Testis (tissue), 3 donors: Measurements from ENCODE around the gene PJVK. TPM values are rescaled to one million over a fixed set of nuclear protein-coding genes. Genes with fewer than 3 reads are reported as not detected.
"Not testable (repeated sequence)": the region's sequence is repeated elsewhere in the genome, so short reads cannot be mapped to it uniquely, and the experiment has no call there.

ENCODE experiments used
- DNase-seq: peaks from one replicate; pipeline ENCODE4 v3.0.0-alpha.2; 2019
- H3K27ac ChIP-seq, 2 donors: fragments of 200-600 bp; sonication (generic); one replicate each; pipeline ENCODE4 v1.5.1; 2019
- H3K27me3 ChIP-seq: fragments of 200-600 bp; sonication (generic); one replicate; pipeline ENCODE4 v1.5.1; 2019
- H3K36me3 ChIP-seq: fragments of 200-600 bp; sonication (generic); one replicate; pipeline ENCODE4 v1.5.1; 2017; ENCODE audit warnings: low read depth; ENCODE audit errors: missing control alignments
- H3K4me1 ChIP-seq: fragments of 200-600 bp; sonication (generic); one replicate; pipeline ENCODE4 v1.5.1; 2019
- H3K4me3 ChIP-seq, 2 donors: fragments of 200-600 bp; sonication (generic); one replicate each; pipeline ENCODE4 v1.5.1; 2017 to 2019
- H3K9me3 ChIP-seq: fragments of 200-600 bp; sonication (generic); one replicate; pipeline ENCODE4 v1.5.1; 2017
- CTCF ChIP-seq, 3 experiments: fragments of 450-650 bp in 2 of 3; fragments of 200-600 bp in 1 of 3; sonication (generic) in 1 of 3; IDR thresholded peaks; one replicate each; pipeline ENCODE4 v1.5.1; 2016 to 2019; ENCODE audit warnings: antibody characterized with exemption in 3 of 3, mild to moderate bottlenecking in 2 of 3, moderate library complexity in 1 of 3
- POLR2A ChIP-seq: fragments of 450-650 bp; IDR thresholded peaks from one replicate; pipeline ENCODE4 v1.6.1; 2017; ENCODE audit warnings: antibody characterized with exemption, mild to moderate bottlenecking, moderate library complexity
- WGBS, 2 donors: methylation state at CpG; one replicate each; pipeline ENCODE4 v1.1.5; 2018; 5-methylcytosine and 5-hydroxymethylcytosine counted together
- intact Hi-C: fragments of 100-400 bp; cut with DNase I; formaldehyde crosslinking; loops from one replicate; pipeline ENCODE4 v1.15.1; 2023; ENCODE audit warnings: low total_unique reads
- polyA plus RNA-seq: library from polyadenylated mRNA; stranded (reverse); fragments of 350-450 nt; fragmentation: Illumina TruSeq; extraction: RNeasy Lipid Tissue Mini Kit (QIAGEN cat#74804); gene quantifications from one replicate; pipeline ENCODE4 v1.2.3, GENCODE V29; 2014; ENCODE audit warnings: low read depth, low replicate concordance; ENCODE audit not compliant: insufficient read depth
- total RNA-seq, 2 donors: library from RNA; depleted of rRNA; stranded (reverse); fragments of >200 nt; gene quantifications; one replicate each; pipeline ENCODE4 v1.2.3, GENCODE V29; 2016

PJVK gene
- total and polyA plus RNA-seq, 3 donors from 2014 or later: 20.6 to 61.3 (median 31.7) TPM

- H3K4me3 ChIP-seq: no peak overlapping the region
- intact Hi-C loops: no loop called here
- no peaks in the 10 kb centered on the region for H3K4me1 ChIP-seq
- H3K27ac ChIP-seq: no peak overlapping the region
- no peaks in the 10 kb centered on the region for H3K27me3 ChIP-seq
- no peaks in the 10 kb centered on the region for H3K9me3 ChIP-seq
- no peaks in the 10 kb centered on the region for H3K36me3 ChIP-seq
- no peak for DNase-seq
- WGBS, 2 donors: 90 to 94% methylated on average over 3 of the region's 3 CpGs
- TF ChIP-seq POLR2A (no peak), CTCF (IDR thresholded peaks at IDR 0.05) (no peak)
Observed at GRCh38 chr2:178422097-178422496, 29.1 kb upstream of the PJVK start.

GRCh38 chr2:178423746-178424145 is 27.4 kb upstream of the PJVK start:
- intact Hi-C loops, H3K27ac ChIP-seq, H3K9me3 ChIP-seq, H3K4me3 ChIP-seq, H3K36me3 ChIP-seq, H3K4me1 ChIP-seq, DNase-seq, H3K27me3 ChIP-seq: not testable (repeated sequence)
- WGBS, 2 donors: 91% methylated on average over 5 of the region's 5 CpGs

GRCh38 chr2:178425255-178425827 is 25.8 kb upstream of the PJVK start:
- TF ChIP-seq POLR2A (no peak), CTCF (IDR thresholded peaks at IDR 0.05) (no peak)
- H3K4me3 ChIP-seq: no peak overlapping the region
- H3K36me3 ChIP-seq: no peaks in the 10 kb centered on the region
- no peaks in the 10 kb centered on the region for H3K9me3 ChIP-seq
- intact Hi-C loops: no loop called here
- DNase-seq: no peak
- 93 to 98% methylated on average over 4 of the region's 4 CpGs for WGBS, 2 donors
- no peak overlapping the region for H3K27ac ChIP-seq
- no peaks in the 10 kb centered on the region for H3K27me3 ChIP-seq
- H3K4me1 ChIP-seq: no peaks in the 10 kb centered on the region

- TF ChIP-seq POLR2A (no peak), CTCF (IDR thresholded peaks at IDR 0.05) (no peak)
- intact Hi-C loops: no loop called here
Observed at GRCh38 chr2:178426388-178426787, 24.8 kb upstream of the PJVK start.

GRCh38 chr2:178427458-178427857 is 23.7 kb upstream of the PJVK start:
- intact Hi-C loops: no loop called here
- TF ChIP-seq POLR2A (no peak), CTCF (IDR thresholded peaks at IDR 0.05) (no peak)
- Histone ChIP-seq H3K4me3 (no peak overlapping the region), H3K27ac (no peak overlapping the region), H3K27me3 (no peaks in the 10 kb centered on the region), H3K4me1 (no peaks in the 10 kb centered on the region), H3K9me3 (no peaks in the 10 kb centered on the region), H3K36me3 (no peaks in the 10 kb centered on the region)
- DNase-seq: no peak
- 87 to 92% methylated on average over 2 of the region's 2 CpGs for WGBS, 2 donors

More at GRCh38 chr2:178426388-178426787, 24.8 kb upstream of the PJVK start:
- no peak for DNase-seq
- Histone ChIP-seq H3K9me3 (no peaks in the 10 kb centered on the region), H3K4me3 (no peak overlapping the region), H3K36me3 (no peaks in the 10 kb centered on the region), H3K4me1 (no peaks in the 10 kb centered on the region), H3K27me3 (no peaks in the 10 kb centered on the region), H3K27ac (no peak overlapping the region)
- WGBS, 2 donors: 94 to 97% methylated on average over 3 of the region's 3 CpGs
